Gastroesophageal sphincter (tissue), 4 donors: Measurements from ENCODE around the gene FANCM. TPM values are rescaled to one million over a fixed set of nuclear protein-coding genes. Genes with fewer than 3 reads are reported as not detected.

Experiments used
- ATAC-seq: fragments of 150-250 bp; one replicate; pipeline ENCODE4 v1.9.1; 2016; ENCODE audit warnings: mild to moderate bottlenecking, moderate library complexity
- H3K27ac ChIP-seq, 4 donors: fragments of 200-600 bp; sonication (generic) in 3 of 4; 1 replicate in 3 of 4; 2 replicates in 1 of 4; pipeline ENCODE4 v1.5.1; 2016 to 2019
- H3K27me3 ChIP-seq: fragments of 200-600 bp; sonication (generic); one replicate; pipeline ENCODE4 v1.5.1; 2019
- H3K36me3 ChIP-seq, 2 donors: fragments of 200-600 bp; sonication (generic); one replicate each; pipeline ENCODE4 v1.5.1; 2019; ENCODE audit warnings: control low read depth in 1 of 2
- H3K4me1 ChIP-seq, 3 donors: fragments of 200-600 bp; sonication (generic); 1 replicate in 2 of 3; 2 replicates in 1 of 3; pipeline ENCODE4 v1.5.1; 2016 to 2019; ENCODE audit warnings: control low read depth in 2 of 3
- H3K4me3 ChIP-seq, 2 donors: fragments of 200-600 bp; sonication (generic); one replicate each; pipeline ENCODE4 v1.5.1; 2019; ENCODE audit warnings: mild to moderate bottlenecking in 1 of 2, moderate library complexity in 1 of 2
- H3K9me3 ChIP-seq, 3 donors: fragments of 200-600 bp; sonication (generic); one replicate each; pipeline ENCODE4 v1.5.1; 2017 to 2019; ENCODE audit warnings: control low read depth in 2 of 3
- EP300 ChIP-seq: sonication (generic); formaldehyde crosslinking; IDR thresholded peaks from one replicate; pipeline ENCODE4 v1.6.1; 2017; ENCODE audit warnings: antibody characterized with exemption, mild to moderate bottlenecking
- POLR2A ChIP-seq, 2 donors: fragments of 450-650 bp; IDR thresholded peaks; one replicate each; pipeline ENCODE4 v1.6.1; 2017; ENCODE audit warnings: antibody characterized with exemption in 2 of 2, mild to moderate bottlenecking in 2 of 2, moderate library complexity in 1 of 2
- POLR2AphosphoS5 ChIP-seq: sonication (generic); formaldehyde crosslinking; IDR thresholded peaks from one replicate; pipeline ENCODE4 v1.6.1; 2017; ENCODE audit warnings: antibody characterized with exemption
- WGBS, 2 donors: methylation state at CpG; one replicate each; pipeline ENCODE4 v1.1.5; 2018; ENCODE audit warnings: low coverage in 1 of 2; 5-methylcytosine and 5-hydroxymethylcytosine counted together
- total RNA-seq, 4 donors: library from RNA; depleted of rRNA; stranded (reverse); fragments of >200 nt; gene quantifications; one replicate each; pipeline ENCODE4 v1.1.0, GENCODE V29; 2016
- TF ChIP-seq, protein P1 (sequence below), 4 experiments: fragments of 200-600 bp in 2 of 4; fragments of 450-650 bp in 2 of 4; sonication (generic) in 1 of 4; IDR thresholded peaks; one replicate each; pipeline ENCODE4 v1.5.1; 2017 to 2019; ENCODE audit warnings: antibody characterized with exemption in 4 of 4, mild to moderate bottlenecking in 2 of 4, moderate library complexity in 2 of 4

FANCM gene
- total RNA-seq, 4 donors from 2014 or later, result 1.8 to 7.7 (median 4.3) TPM

DNA sequence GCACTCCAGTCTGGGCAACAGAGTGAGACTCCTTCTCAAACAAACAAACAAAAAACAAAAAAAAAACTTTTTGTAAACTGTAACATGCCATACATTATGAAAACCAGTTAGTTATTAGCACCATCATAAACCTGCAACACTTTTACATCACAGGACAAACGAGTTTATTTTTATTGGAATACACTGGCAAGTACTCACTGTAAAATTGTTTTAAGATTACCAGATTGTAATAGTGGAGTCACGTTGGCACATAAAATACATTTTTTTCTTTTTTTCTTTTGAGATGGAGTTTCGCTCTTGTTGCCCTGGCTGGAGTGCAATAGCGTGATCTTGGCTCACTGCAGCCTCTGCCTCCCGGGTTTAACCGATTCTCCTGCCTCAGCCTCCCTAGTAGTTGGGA is 17.1 kb upstream of the FANCM start:
- Histone ChIP-seq H3K4me1 (no peaks in the 10 kb centered on the region), H3K4me3 (no peak overlapping the region), H3K36me3 (peaks cover 6 to 97% of the 10 kb centered on the region in 2 donors), H3K9me3 (no peaks in the 10 kb centered on the region), H3K27ac (no peak overlapping the region), H3K27me3 (no peaks in the 10 kb centered on the region)
- no peak for ATAC-seq
- TF ChIP-seq, protein P1, sequence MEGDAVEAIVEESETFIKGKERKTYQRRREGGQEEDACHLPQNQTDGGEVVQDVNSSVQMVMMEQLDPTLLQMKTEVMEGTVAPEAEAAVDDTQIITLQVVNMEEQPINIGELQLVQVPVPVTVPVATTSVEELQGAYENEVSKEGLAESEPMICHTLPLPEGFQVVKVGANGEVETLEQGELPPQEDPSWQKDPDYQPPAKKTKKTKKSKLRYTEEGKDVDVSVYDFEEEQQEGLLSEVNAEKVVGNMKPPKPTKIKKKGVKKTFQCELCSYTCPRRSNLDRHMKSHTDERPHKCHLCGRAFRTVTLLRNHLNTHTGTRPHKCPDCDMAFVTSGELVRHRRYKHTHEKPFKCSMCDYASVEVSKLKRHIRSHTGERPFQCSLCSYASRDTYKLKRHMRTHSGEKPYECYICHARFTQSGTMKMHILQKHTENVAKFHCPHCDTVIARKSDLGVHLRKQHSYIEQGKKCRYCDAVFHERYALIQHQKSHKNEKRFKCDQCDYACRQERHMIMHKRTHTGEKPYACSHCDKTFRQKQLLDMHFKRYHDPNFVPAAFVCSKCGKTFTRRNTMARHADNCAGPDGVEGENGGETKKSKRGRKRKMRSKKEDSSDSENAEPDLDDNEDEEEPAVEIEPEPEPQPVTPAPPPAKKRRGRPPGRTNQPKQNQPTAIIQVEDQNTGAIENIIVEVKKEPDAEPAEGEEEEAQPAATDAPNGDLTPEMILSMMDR (IDR thresholded peaks at IDR 0.05), result no peak
- no peak for TF ChIP-seq POLR2A (IDR thresholded peaks at IDR 0.05)
- no peak for TF ChIP-seq POLR2AphosphoS5
- TF ChIP-seq EP300, result no peak
- 58 to 84% methylated on average over 2 to 6 of the region's 6 CpGs for WGBS, 2 donors

DNA sequence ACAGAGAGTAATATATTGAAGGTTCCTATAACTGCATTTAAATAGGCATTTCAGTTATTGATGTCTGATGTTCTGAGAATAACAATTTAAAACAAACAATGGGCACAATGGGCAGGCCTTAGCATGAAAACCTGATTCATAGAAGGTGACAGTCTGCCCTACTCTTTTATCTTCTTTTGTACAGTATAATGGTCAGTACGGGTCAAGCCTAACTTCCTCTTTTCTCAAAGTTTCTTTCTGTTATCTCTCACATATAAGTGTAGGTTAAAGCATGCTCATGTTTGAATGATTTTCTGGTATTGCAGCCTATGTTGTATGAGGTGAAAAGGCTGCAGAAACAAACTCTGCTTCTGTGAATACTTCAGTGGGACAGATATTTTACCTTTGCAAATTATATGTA is 15.6 kb upstream of the FANCM start:
- no peak for ATAC-seq
- no peak overlapping the region for H3K27ac ChIP-seq
- no peaks in the 10 kb centered on the region for H3K9me3 ChIP-seq
- peaks cover 3 to 98% of the 10 kb centered on the region in 2 donors for H3K36me3 ChIP-seq
- WGBS, 2 donors, result 73 to 82% methylated on average over 1 of the region's 1 CpG
- no peaks in the 10 kb centered on the region for H3K27me3 ChIP-seq
- no peak overlapping the region for H3K4me3 ChIP-seq
- TF ChIP-seq POLR2AphosphoS5, result no peak
- TF ChIP-seq, protein P1 (IDR thresholded peaks at IDR 0.05), result no peak
- no peak for TF ChIP-seq POLR2A (IDR thresholded peaks at IDR 0.05)
- no peak for TF ChIP-seq EP300
- H3K4me1 ChIP-seq, result no peaks in the 10 kb centered on the region

DNA sequence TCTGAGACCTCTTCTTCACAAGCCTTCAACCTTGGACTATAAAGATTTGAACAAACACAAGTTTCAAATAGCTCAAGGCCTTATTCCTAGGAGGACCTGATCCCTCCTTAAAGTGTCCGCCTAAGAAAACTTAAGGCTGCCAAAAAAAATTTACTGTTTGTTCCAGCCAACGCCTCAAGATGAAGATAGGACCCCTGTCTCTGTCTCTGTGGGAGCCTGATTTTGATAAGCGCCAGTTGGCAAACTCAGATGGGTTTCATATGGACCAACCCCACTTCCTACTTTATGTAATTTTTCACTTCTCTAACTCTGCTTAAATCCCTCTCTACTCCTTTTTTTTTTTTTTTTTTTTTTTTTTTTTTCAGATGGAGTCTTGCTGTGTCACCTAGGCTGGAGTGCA is 12.5 kb upstream of the FANCM start:
- Histone ChIP-seq H3K4me3 (no peak overlapping the region), H3K4me1 (no peaks in the 10 kb centered on the region), H3K27me3 (no peaks in the 10 kb centered on the region), H3K27ac (no peak overlapping the region), H3K36me3 (peaks cover 3 to 98% of the 10 kb centered on the region in 2 donors), H3K9me3 (no peaks in the 10 kb centered on the region)
- TF ChIP-seq POLR2AphosphoS5 (no peak), EP300 (no peak), POLR2A (IDR thresholded peaks at IDR 0.05) (no peak)
- TF ChIP-seq, protein P1 (IDR thresholded peaks at IDR 0.05), result no peak
- WGBS, 2 donors, result 87 to 100% methylated on average over 2 to 3 of the region's 3 CpGs
- no peak for ATAC-seq

DNA sequence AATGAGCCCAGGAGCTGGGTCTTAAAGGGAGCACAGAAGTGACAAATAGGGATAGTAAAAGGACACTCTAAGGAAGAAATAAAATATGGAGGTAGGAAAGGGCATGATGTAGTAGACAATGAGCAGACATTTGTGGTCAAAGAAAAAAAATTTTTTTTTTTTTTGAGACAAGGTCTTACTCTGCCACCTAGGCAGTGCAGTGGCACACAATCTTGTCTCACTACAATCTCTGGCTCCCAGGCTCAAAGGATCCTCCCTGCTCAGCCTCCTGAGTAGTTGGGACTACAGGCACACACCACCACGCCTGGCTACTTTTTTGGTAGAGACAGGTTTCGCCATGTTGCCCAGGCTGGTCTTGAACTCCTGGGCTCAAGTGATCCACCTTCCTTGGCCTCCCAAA is 10.0 kb upstream of the FANCM start:
- Histone ChIP-seq H3K9me3 (no peaks in the 10 kb centered on the region), H3K36me3 (peaks cover 3 to 86% of the 10 kb centered on the region in 2 donors), H3K4me3 (no peak overlapping the region), H3K27me3 (no peaks in the 10 kb centered on the region), H3K27ac (no peak overlapping the region), H3K4me1 (peaks cover 0 to 14% (median 0%) of the 10 kb centered on the region in 3 donors)
- no peak for TF ChIP-seq EP300
- TF ChIP-seq, protein P1 (IDR thresholded peaks at IDR 0.05), result no peak
- TF ChIP-seq POLR2A (IDR thresholded peaks at IDR 0.05), result no peak
- TF ChIP-seq POLR2AphosphoS5, result no peak
- no peak for ATAC-seq
- WGBS, 2 donors, result 86% methylated on average over 2 of the region's 2 CpGs; no CpG with 5 or more reads in 1 of the 2 donors

DNA sequence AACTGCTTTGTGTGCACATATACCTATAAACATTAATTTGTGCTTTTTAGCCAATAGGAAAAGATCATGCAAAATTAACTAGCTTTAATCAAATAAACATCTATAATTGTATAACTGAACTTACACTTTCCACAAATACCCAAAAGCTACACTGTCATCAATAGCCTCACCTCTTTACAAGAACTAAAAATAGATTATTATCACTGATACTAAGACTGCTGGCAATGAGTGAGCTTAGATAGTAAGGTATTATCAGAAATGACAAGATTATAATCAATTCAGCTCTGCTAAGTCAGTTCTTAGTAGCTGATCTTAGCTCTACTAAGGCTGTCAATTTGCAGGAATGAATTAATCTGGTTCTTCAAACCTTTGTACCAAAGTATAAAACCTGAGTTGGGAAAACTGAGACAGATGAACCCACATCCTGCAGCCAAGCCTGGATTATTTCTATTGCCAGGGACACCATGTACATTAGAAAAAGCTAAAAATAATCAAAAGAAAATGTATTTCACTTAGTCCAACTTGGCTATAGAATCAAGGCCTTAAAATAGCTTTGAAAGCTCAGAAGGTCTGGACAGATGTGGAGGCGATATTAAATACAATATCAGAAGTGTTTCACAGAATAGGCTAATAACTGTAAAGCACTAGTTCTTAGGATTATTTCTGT is 6.6 kb upstream of the FANCM start:
- TF ChIP-seq EP300, result no peak
- no peak for TF ChIP-seq POLR2A (IDR thresholded peaks at IDR 0.05)
- TF ChIP-seq, protein P1 (IDR thresholded peaks at IDR 0.05), result no peak
- no peak for TF ChIP-seq POLR2AphosphoS5
- 85 to 90% methylated on average over 1 of the region's 1 CpG for WGBS, 2 donors
- peaks cover 0 to 54% of the 10 kb centered on the region in 2 donors for H3K36me3 ChIP-seq

More for the DNA sequence above, 6.6 kb upstream of the FANCM start:
- Histone ChIP-seq H3K27ac (no peak overlapping the region), H3K27me3 (no peaks in the 10 kb centered on the region), H3K9me3 (no peaks in the 10 kb centered on the region), H3K4me3 (no peak overlapping the region), H3K4me1 (peaks cover 0 to 38% (median 3%) of the 10 kb centered on the region in 3 donors)
- ATAC-seq, result no peak
